AG09309 (cell line): ENCODE measurements around the gene ECE1.

Experiments
- DNase-seq: peaks from one replicate; pipeline ENCODE4 v3.0.0-alpha.2; 2010; ENCODE audit warnings: low read depth
- H3K4me3 ChIP-seq: 2 replicates; pipeline ENCODE4 v1.5.1; 2011; ENCODE audit warnings: mild to moderate bottlenecking, low read depth, low read length, moderate library complexity; ENCODE audit not compliant: control insufficient read depth
- CTCF ChIP-seq: IDR thresholded peaks from 2 replicates; pipeline ENCODE4 v1.5.1; 2011; ENCODE audit warnings: mild to moderate bottlenecking, low read depth, low read length, inconsistent platforms; ENCODE audit not compliant: insufficient read depth, control insufficient read depth; ENCODE audit errors: missing control alignments

ECE1 gene

GRCh38 chr1:21258331-21259134, 31.7 kb downstream of the ECE1 start:
- no peak overlapping the region for H3K4me3 ChIP-seq
- no peak for TF ChIP-seq CTCF

GRCh38 chr1:21257431-21258135, 32.7 kb downstream of the ECE1 start:
- no peak for TF ChIP-seq CTCF
- no peak overlapping the region for H3K4me3 ChIP-seq
- no peak for DNase-seq

More at GRCh38 chr1:21258331-21259134, 31.7 kb downstream of the ECE1 start:
- no peak for DNase-seq

- DNase-seq = no peak
These were observed 33.5 kb downstream of the ECE1 start for GRCh38 chr1:21256776-21257175.

GRCh38 chr1:21255943-21256320, 34.3 kb downstream of the ECE1 start:
- no peak overlapping the region for H3K4me3 ChIP-seq
- TF ChIP-seq CTCF = no peak
- DNase-seq = no peak

More at GRCh38 chr1:21256776-21257175, 33.5 kb downstream of the ECE1 start:
- no peak for TF ChIP-seq CTCF
- no peak overlapping the region for H3K4me3 ChIP-seq

GRCh38 chr1:21255284-21255942, 34.9 kb downstream of the ECE1 start:
- no peak overlapping the region for H3K4me3 ChIP-seq
- TF ChIP-seq CTCF = peak; percentile 92
- peak; percentile 51 for DNase-seq

- no peak overlapping the region for H3K4me3 ChIP-seq
- TF ChIP-seq CTCF = no peak
- DNase-seq = no peak
These were observed 35.8 kb downstream of the ECE1 start for GRCh38 chr1:21254335-21254951.
